HEK293 (cell line): Measurements from ENCODE around the gene RPS21.

ENCODE experiments used
- CTCF ChIA-PET: fragments of 350-600 bp; formaldehyde crosslinking; extraction: SDS; loops from one replicate; lab custom pipeline; 2021; ENCODE audit warnings: antibody characterized with exemption; lab: Yijun Ruan, JAX
- POLR2A ChIA-PET: fragments of 300-600 bp; formaldehyde crosslinking; extraction: SDS; loops from one replicate; lab custom pipeline; 2020; ENCODE audit warnings: antibody characterized with exemption, inconsistent platforms; lab: Yijun Ruan, JAX
- H3K27ac ChIP-seq: fragments of 200-500 bp; sonication (Bioruptor generic); 2 replicates; pipeline ENCODE4 v1.5.1; 2014; ENCODE audit warnings: low read depth, low read length, control low read depth, inconsistent platforms; ENCODE audit errors: extremely low read depth
- H3K36me3 ChIP-seq, 2 experiments: fragments of 200-500 bp in 1 of 2; sonication (Bioruptor generic) in 1 of 2; 1 replicate in 1 of 2; 2 replicates in 1 of 2; pipeline ENCODE4 v1.5.1; 2014 to 2017; ENCODE audit warnings: inconsistent platforms in 2 of 2, low read length in 2 of 2; ENCODE audit not compliant: control insufficient read depth in 2 of 2, insufficient read depth in 1 of 2
- H3K4me1 ChIP-seq: fragments of 200-500 bp; sonication (Bioruptor generic); 2 replicates; pipeline ENCODE4 v1.5.1; 2014; ENCODE audit warnings: mild to moderate bottlenecking, low read length, inconsistent platforms; ENCODE audit not compliant: control insufficient read depth, insufficient read depth
- H3K4me3 ChIP-seq: 2 replicates; pipeline ENCODE4 v1.5.1; 2011; ENCODE audit warnings: low read depth, mild to moderate bottlenecking, control low read depth, low read length, moderate library complexity
- H3K9me3 ChIP-seq: fragments of 200-500 bp; sonication (Bioruptor generic); 2 replicates; pipeline ENCODE4 v1.5.1; 2014; ENCODE audit warnings: low read depth, low read length, inconsistent platforms; ENCODE audit not compliant: control insufficient read depth, insufficient read depth
- AEBP2 ChIP-seq: fragments of 450-650 bp; formaldehyde crosslinking; IDR thresholded peaks from 2 replicates; pipeline ENCODE4 v1.5.1; 2016; ENCODE audit warnings: missing biosample characterization, missing genetic modification characterization, borderline replicate concordance
- BCL11A ChIP-seq: fragments of 450-650 bp; formaldehyde crosslinking; IDR thresholded peaks from 2 replicates; pipeline ENCODE4 v1.5.1; 2016; ENCODE audit warnings: low read depth, missing biosample characterization, missing genetic modification characterization
- EGR2 ChIP-seq: fragments of 450-650 bp; formaldehyde crosslinking; IDR thresholded peaks from 2 replicates; pipeline ENCODE4 v1.5.1; 2016; ENCODE audit warnings: low read depth, missing biosample characterization, missing genetic modification characterization
- GLIS1 ChIP-seq: fragments of 450-650 bp; formaldehyde crosslinking; IDR thresholded peaks from 2 replicates; pipeline ENCODE4 v1.5.1; 2016; ENCODE audit warnings: missing biosample characterization, missing genetic modification characterization
- GLIS2 ChIP-seq: fragments of 450-650 bp; formaldehyde crosslinking; IDR thresholded peaks from 2 replicates; pipeline ENCODE4 v1.5.1; 2016; ENCODE audit warnings: missing biosample characterization, missing genetic modification characterization
- KLF16 ChIP-seq: fragments of 450-650 bp; formaldehyde crosslinking; IDR thresholded peaks from 2 replicates; pipeline ENCODE4 v1.5.1; 2017; ENCODE audit warnings: missing biosample characterization, missing genetic modification characterization
- KLF17 ChIP-seq: fragments of 450-650 bp; formaldehyde crosslinking; IDR thresholded peaks from 2 replicates; pipeline ENCODE4 v1.5.1; 2016; ENCODE audit warnings: missing biosample characterization, missing genetic modification characterization
- KLF7 ChIP-seq: fragments of 450-650 bp; formaldehyde crosslinking; IDR thresholded peaks from 2 replicates; pipeline ENCODE4 v1.5.1; 2016; ENCODE audit warnings: missing biosample characterization, missing genetic modification characterization, borderline replicate concordance
- KLF9 ChIP-seq: fragments of 450-650 bp; formaldehyde crosslinking; IDR thresholded peaks from 2 replicates; pipeline ENCODE4 v1.5.1; 2016; ENCODE audit warnings: missing biosample characterization, missing genetic modification characterization, low read depth
- PATZ1 ChIP-seq: fragments of 450-650 bp; formaldehyde crosslinking; IDR thresholded peaks from 2 replicates; pipeline ENCODE4 v1.5.1; 2016; ENCODE audit warnings: missing biosample characterization, missing genetic modification characterization
- SP2 ChIP-seq: fragments of 450-650 bp; formaldehyde crosslinking; IDR thresholded peaks from 2 replicates; pipeline ENCODE4 v1.5.1; 2016; ENCODE audit warnings: missing biosample characterization, missing genetic modification characterization
- ZBTB21 ChIP-seq: fragments of 450-650 bp; formaldehyde crosslinking; IDR thresholded peaks from 2 replicates; pipeline ENCODE4 v1.5.1; 2017; ENCODE audit warnings: missing biosample characterization, missing genetic modification characterization
- ZFHX2 ChIP-seq: fragments of 450-650 bp; formaldehyde crosslinking; conservative IDR thresholded peaks from 2 replicates; pipeline ENCODE4 v1.5.1; 2016; ENCODE audit warnings: missing biosample characterization, missing genetic modification characterization
- ZIC2 ChIP-seq: fragments of 450-650 bp; formaldehyde crosslinking; IDR thresholded peaks from 2 replicates; pipeline ENCODE4 v1.5.1; 2016; ENCODE audit warnings: missing biosample characterization, missing genetic modification characterization
- ZNF214 ChIP-seq: fragments of 450-650 bp; formaldehyde crosslinking; IDR thresholded peaks from 2 replicates; pipeline ENCODE4 v1.5.1; 2017; ENCODE audit warnings: missing biosample characterization, mild to moderate bottlenecking, missing genetic modification characterization, borderline replicate concordance
- ZNF23 ChIP-seq: fragments of 450-650 bp; formaldehyde crosslinking; IDR thresholded peaks from 2 replicates; pipeline ENCODE4 v1.5.1; 2016; ENCODE audit warnings: missing biosample characterization, missing genetic modification characterization, borderline replicate concordance
- ZNF311 ChIP-seq: fragments of 450-650 bp; formaldehyde crosslinking; IDR thresholded peaks from 2 replicates; pipeline ENCODE4 v1.5.1; 2017; ENCODE audit warnings: missing biosample characterization, missing genetic modification characterization, borderline replicate concordance
- ZNF341 ChIP-seq: fragments of 450-650 bp; formaldehyde crosslinking; IDR thresholded peaks from 2 replicates; pipeline ENCODE4; 2016; ENCODE audit warnings: low read depth, missing biosample characterization, missing genetic modification characterization
- ZNF629 ChIP-seq: fragments of 450-650 bp; formaldehyde crosslinking; IDR thresholded peaks from 2 replicates; pipeline ENCODE4 v1.5.1; 2017; ENCODE audit warnings: missing biosample characterization, missing genetic modification characterization
- TF ChIP-seq, protein P1 (sequence below): fragments of 450-650 bp; formaldehyde crosslinking; IDR thresholded peaks from 2 replicates; pipeline ENCODE4 v1.5.1; 2016; ENCODE audit warnings: missing biosample characterization, missing genetic modification characterization
- TF ChIP-seq, protein P2 (sequence below): fragments of 450-650 bp; formaldehyde crosslinking; IDR thresholded peaks from 2 replicates; pipeline ENCODE4 v1.5.1; 2016; ENCODE audit warnings: missing biosample characterization, missing genetic modification characterization, borderline replicate concordance

Gene RPS21

DNA sequence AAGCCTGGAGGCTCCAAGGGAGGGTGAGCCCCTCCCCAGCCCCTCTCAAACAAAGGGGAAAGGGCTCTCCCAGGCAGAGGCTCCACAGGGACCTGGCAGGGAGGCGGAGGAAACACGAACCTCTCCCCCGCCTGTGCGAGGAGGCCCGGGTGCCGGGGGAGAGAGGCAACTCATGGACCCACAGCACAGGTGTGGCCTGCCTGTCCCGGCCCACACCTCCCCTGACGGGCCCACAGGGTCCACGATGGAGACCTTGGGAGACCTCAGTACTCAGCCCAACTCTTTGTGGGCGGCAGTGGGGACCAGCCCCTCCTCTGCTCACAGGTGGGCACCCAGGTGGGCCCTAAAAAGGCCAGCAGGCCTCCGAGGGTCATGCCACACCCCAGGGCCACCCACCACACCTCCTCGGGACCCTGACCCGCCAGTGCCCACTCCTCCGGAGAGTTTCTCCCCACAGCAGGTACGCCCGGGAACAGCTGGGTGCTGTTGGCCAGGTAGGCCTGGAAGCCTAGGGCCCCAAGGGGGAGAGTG is 32.0 kb upstream of the RPS21 start:
- ChIA-PET POLR2A (interaction anchor here (1.9 kb wide), 1 partner anchor 32 kb away, joined by 8 read pairs; the partner anchor contains the start of gene RPS21), CTCF (interaction anchor here (1.9 kb wide), 1 partner anchor 9 kb away, joined by 6 read pairs; no protein-coding TSS in a partner anchor)
- H3K9me3 ChIP-seq = no peaks in the 10 kb centered on the region
- H3K4me1 ChIP-seq = peaks cover 7% of the 10 kb centered on the region
- H3K4me3 ChIP-seq = no peak overlapping the region
- H3K36me3 ChIP-seq = peaks cover 0 to 45% of the 10 kb centered on the region in 2 experiments; a peak in 1 of 3 replicates
- TF ChIP-seq GLIS1 (tag by site-specific recombination) = peak; percentile 96
- TF ChIP-seq ZIC2 (tag by site-specific recombination) = peak; percentile 67
- TF ChIP-seq EGR2 (tag by site-specific recombination) = peak; percentile 22; the same call in 1 of the 2 replicates
- no peak for TF ChIP-seq AEBP2
- no peak overlapping the region for H3K27ac ChIP-seq

DNA sequence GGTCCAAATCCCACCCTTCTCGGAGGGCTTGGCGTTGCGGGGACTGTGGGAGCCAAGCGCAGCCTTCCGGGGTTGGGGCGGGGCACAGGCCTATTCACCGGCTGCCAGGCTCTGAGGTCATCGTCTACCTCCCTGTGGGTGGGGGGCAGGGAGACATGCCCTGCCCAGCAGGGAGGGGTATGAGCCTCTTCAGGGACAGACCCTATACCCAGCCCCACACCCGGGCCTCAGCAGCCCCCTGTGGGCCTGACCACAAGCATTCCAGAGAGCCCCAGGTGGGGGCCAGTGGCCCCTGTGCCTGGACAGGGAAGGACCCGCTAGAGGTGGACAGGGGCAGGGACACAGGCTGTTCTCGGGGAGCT is 31.4 kb upstream of the RPS21 start:
- ChIA-PET POLR2A (interaction anchor here (0.5 to 1.9 kb wide), 3 partner anchors 12 to 38 kb away, joined by 3 to 8 read pairs (median 3); partner anchors contain the start of genes LAMA5 and RPS21), CTCF (interaction anchor here (1.9 kb wide), 1 partner anchor 9 kb away, joined by 6 read pairs; no protein-coding TSS in a partner anchor)
- no peaks in the 10 kb centered on the region for H3K9me3 ChIP-seq
- H3K4me3 ChIP-seq = peak overlapping the region; percentile 18
- H3K4me1 ChIP-seq = peaks cover 2% of the 10 kb centered on the region; the same call in 1 of the 2 replicates
- peaks cover 0 to 39% of the 10 kb centered on the region in 2 experiments; a peak in 1 of 3 replicates for H3K36me3 ChIP-seq
- 0 out of 2 replicates have a peak overlapping the region, but pooled peaks have one; percentile 4 for H3K27ac ChIP-seq
- TF ChIP-seq ZIC2 (tag by site-specific recombination) = peak; percentile 93
- TF ChIP-seq, protein P1, sequence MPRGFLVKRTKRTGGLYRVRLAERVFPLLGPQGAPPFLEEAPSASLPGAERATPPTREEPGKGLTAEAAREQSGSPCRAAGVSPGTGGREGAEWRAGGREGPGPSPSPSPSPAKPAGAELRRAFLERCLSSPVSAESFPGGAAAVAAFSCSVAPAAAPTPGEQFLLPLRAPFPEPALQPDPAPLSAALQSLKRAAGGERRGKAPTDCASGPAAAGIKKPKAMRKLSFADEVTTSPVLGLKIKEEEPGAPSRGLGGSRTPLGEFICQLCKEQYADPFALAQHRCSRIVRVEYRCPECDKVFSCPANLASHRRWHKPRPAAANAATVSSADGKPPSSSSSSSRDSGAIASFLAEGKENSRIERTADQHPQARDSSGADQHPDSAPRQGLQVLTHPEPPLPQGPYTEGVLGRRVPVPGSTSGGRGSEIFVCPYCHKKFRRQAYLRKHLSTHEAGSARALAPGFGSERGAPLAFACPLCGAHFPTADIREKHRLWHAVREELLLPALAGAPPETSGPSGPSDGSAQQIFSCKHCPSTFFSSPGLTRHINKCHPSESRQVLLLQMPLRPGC = peak; percentile 28; the same call in 1 of the 2 replicates
- TF ChIP-seq, protein P2, sequence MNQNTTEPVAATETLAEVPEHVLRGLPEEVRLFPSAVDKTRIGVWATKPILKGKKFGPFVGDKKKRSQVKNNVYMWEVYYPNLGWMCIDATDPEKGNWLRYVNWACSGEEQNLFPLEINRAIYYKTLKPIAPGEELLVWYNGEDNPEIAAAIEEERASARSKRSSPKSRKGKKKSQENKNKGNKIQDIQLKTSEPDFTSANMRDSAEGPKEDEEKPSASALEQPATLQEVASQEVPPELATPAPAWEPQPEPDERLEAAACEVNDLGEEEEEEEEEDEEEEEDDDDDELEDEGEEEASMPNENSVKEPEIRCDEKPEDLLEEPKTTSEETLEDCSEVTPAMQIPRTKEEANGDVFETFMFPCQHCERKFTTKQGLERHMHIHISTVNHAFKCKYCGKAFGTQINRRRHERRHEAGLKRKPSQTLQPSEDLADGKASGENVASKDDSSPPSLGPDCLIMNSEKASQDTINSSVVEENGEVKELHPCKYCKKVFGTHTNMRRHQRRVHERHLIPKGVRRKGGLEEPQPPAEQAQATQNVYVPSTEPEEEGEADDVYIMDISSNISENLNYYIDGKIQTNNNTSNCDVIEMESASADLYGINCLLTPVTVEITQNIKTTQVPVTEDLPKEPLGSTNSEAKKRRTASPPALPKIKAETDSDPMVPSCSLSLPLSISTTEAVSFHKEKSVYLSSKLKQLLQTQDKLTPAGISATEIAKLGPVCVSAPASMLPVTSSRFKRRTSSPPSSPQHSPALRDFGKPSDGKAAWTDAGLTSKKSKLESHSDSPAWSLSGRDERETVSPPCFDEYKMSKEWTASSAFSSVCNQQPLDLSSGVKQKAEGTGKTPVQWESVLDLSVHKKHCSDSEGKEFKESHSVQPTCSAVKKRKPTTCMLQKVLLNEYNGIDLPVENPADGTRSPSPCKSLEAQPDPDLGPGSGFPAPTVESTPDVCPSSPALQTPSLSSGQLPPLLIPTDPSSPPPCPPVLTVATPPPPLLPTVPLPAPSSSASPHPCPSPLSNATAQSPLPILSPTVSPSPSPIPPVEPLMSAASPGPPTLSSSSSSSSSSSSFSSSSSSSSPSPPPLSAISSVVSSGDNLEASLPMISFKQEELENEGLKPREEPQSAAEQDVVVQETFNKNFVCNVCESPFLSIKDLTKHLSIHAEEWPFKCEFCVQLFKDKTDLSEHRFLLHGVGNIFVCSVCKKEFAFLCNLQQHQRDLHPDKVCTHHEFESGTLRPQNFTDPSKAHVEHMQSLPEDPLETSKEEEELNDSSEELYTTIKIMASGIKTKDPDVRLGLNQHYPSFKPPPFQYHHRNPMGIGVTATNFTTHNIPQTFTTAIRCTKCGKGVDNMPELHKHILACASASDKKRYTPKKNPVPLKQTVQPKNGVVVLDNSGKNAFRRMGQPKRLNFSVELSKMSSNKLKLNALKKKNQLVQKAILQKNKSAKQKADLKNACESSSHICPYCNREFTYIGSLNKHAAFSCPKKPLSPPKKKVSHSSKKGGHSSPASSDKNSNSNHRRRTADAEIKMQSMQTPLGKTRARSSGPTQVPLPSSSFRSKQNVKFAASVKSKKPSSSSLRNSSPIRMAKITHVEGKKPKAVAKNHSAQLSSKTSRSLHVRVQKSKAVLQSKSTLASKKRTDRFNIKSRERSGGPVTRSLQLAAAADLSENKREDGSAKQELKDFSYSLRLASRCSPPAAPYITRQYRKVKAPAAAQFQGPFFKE (tag by site-specific recombination) = no peak
- TF ChIP-seq SP2 = peak; percentile 59
- no peak for TF ChIP-seq ZNF214 (tag by site-specific recombination)
- TF ChIP-seq KLF7 (tag by site-specific recombination) = no peak
- peak; percentile 66; the same call in 1 of the 2 replicates for TF ChIP-seq PATZ1 (tag by site-specific recombination)
- peak; percentile 89 for TF ChIP-seq KLF17 (tag by site-specific recombination)
- TF ChIP-seq BCL11A (tag by site-specific recombination) = 0 out of 2 replicates have a peak, but pooled peaks have one; percentile 31
- peak; percentile 74 for TF ChIP-seq ZNF629 (tag by site-specific recombination)
- no peak for TF ChIP-seq ZNF23
- TF ChIP-seq ZNF341 (tag by site-specific recombination) = peak; percentile 74
- TF ChIP-seq ZFHX2 (tag by site-specific recombination) = peak; percentile 44
- TF ChIP-seq ZBTB21 (tag by site-specific recombination) = 0 out of 2 replicates have a peak, but pooled peaks have one; percentile 14
- TF ChIP-seq KLF9 (tag by site-specific recombination) = peak; percentile 40; the same call in 1 of the 2 replicates
- peak; percentile 85 for TF ChIP-seq GLIS1 (tag by site-specific recombination)
- TF ChIP-seq KLF16 (tag by site-specific recombination) = 0 out of 2 replicates have a peak, but pooled peaks have one; percentile 34
- TF ChIP-seq GLIS2 (tag by site-specific recombination) = peak; percentile 61
- no peak for TF ChIP-seq ZNF311 (tag by site-specific recombination)
